Esophagus squamous epithelium (tissue), 4 donors: ENCODE results near the gene ADGRV1.

Experiments used
- CTCF ChIP-seq, 6 experiments: fragments of 450-650 bp in 4 of 6; fragments of 200-600 bp in 2 of 6; sonication (generic) in 2 of 6; IDR thresholded peaks; one replicate each; pipeline ENCODE4 v1.5.1; 2016 to 2019; ENCODE audit warnings: antibody characterized with exemption in 6 of 6, mild to moderate bottlenecking in 4 of 6, moderate library complexity in 4 of 6
- POLR2A ChIP-seq, 4 donors: fragments of 450-650 bp; IDR thresholded peaks; one replicate each; pipeline ENCODE4 v1.6.1; 2017; ENCODE audit warnings: antibody characterized with exemption in 4 of 4, mild to moderate bottlenecking in 4 of 4, moderate library complexity in 3 of 4

GRCh38 chr5:90563108-90563507, 4.5 kb downstream of the ADGRV1 start:
- TF ChIP-seq POLR2A (IDR thresholded peaks at IDR 0.05) (no peak), CTCF (IDR thresholded peaks at IDR 0.05) (no peak)
